Sigmoid colon (tissue), 7 donors: ENCODE measurements around the gene TPGS1. TPM values are rescaled to one million over a fixed set of nuclear protein-coding genes. Genes with fewer than 3 reads are reported as not detected.

ENCODE experiments used
- DNase-seq: peaks from one replicate; pipeline ENCODE4 v3.0.0-alpha.2; 2019
- H3K27ac ChIP-seq, 4 donors: fragments of 200-600 bp; sonication (generic); one replicate each; pipeline ENCODE4 v1.5.1; 2016 to 2019; ENCODE audit warnings: mild to moderate bottlenecking in 1 of 4
- H3K27me3 ChIP-seq, 3 donors: fragments of 200-600 bp; sonication (generic); one replicate each; pipeline ENCODE4 v1.5.1; 2019; ENCODE audit warnings: mild to moderate bottlenecking in 1 of 3
- H3K36me3 ChIP-seq, 4 donors: fragments of 200-600 bp; sonication (generic); one replicate each; pipeline ENCODE4 v1.5.1; 2016 to 2019
- H3K4me1 ChIP-seq, 4 donors: fragments of 200-600 bp; sonication (generic); one replicate each; pipeline ENCODE4 v1.5.1; 2017 to 2019
- H3K4me3 ChIP-seq, 4 donors: fragments of 200-600 bp; sonication (generic); one replicate each; pipeline ENCODE4 v1.5.1; 2017 to 2019; ENCODE audit warnings: mild to moderate bottlenecking in 2 of 4, moderate library complexity in 1 of 4
- H3K9me3 ChIP-seq, 4 donors: fragments of 200-600 bp in 3 of 4; sonication (generic) in 3 of 4; one replicate each; pipeline versions ENCODE4 v1.5.1 to v1.6.1; 2013 to 2019
- CTCF ChIP-seq, 4 experiments: fragments of 450-650 bp in 3 of 4; fragments of 200-600 bp in 1 of 4; IDR thresholded peaks; one replicate each; pipeline ENCODE4 v1.5.1; 2016 to 2019; ENCODE audit warnings: antibody characterized with exemption in 4 of 4, mild to moderate bottlenecking in 3 of 4, moderate library complexity in 2 of 4
- EP300 ChIP-seq, 4 donors: sonication (generic); formaldehyde crosslinking; IDR thresholded peaks; one replicate each; pipeline ENCODE4 v1.6.1; 2017; ENCODE audit warnings: antibody characterized with exemption in 4 of 4
- POLR2A ChIP-seq, 2 donors: fragments of 450-650 bp; IDR thresholded peaks; one replicate each; pipeline ENCODE4 v1.6.1; 2016; ENCODE audit warnings: antibody characterized with exemption in 2 of 2, mild to moderate bottlenecking in 2 of 2, moderate library complexity in 2 of 2
- POLR2AphosphoS5 ChIP-seq, 4 donors: sonication (generic); formaldehyde crosslinking; IDR thresholded peaks; one replicate each; pipeline ENCODE4 v1.6.1; 2017; ENCODE audit warnings: antibody characterized with exemption in 4 of 4
- WGBS, 2 donors: extraction: QIAGEN DNeasy Blood & Tissue Kit; methylation state at CpG; one replicate each; pipeline ENCODE4 v1.1.7; 2013; 5-methylcytosine and 5-hydroxymethylcytosine counted together
- intact Hi-C: fragments of 100-400 bp; cut with DNase I; formaldehyde crosslinking; loops from one replicate; pipeline ENCODE4 v1.15.1; 2023
- polyA plus RNA-seq, 3 donors: library from polyadenylated mRNA; stranded (reverse); fragments of 200-250 nt; gene quantifications; one replicate each; pipeline ENCODE4 v1.2.3, GENCODE V29; 2013
- total RNA-seq, 4 donors: library from RNA; depleted of rRNA; stranded (reverse); fragments of >200 nt; gene quantifications; one replicate each; pipeline ENCODE4 v1.1.0, GENCODE V29; 2016
- donor health status: healthy with polysubstance abuse.
- donor health status: Bipolar disorder and iron deficiency.
- donor health status: healthy.

TPGS1 gene
- total and polyA plus RNA-seq, 7 donors, result 14.3 to 78.8 (median 36.3) TPM

GRCh38 chr19:517721-518597 lies 10.7 kb downstream of the TPGS1 start:
- TF ChIP-seq CTCF (IDR thresholded peaks at IDR 0.05), result no peak
- DNase-seq, result peak; percentile 71
- 38 to 61% methylated on average over 10 of the region's 10 CpGs for WGBS, 2 donors
- Histone ChIP-seq H3K36me3 (peaks cover 0 to 10% (median 0%) of the 10 kb centered on the region in 4 donors), H3K27ac (no peak overlapping the region), H3K9me3 (no peaks in the 10 kb centered on the region), H3K4me1 (peaks cover 0 to 6% (median 3%) of the 10 kb centered on the region in 4 donors), H3K4me3 (no peak overlapping the region), H3K27me3 (no peaks in the 10 kb centered on the region)
- intact Hi-C loops, result no loop called here

- peaks cover 0 to 10% (median 0%) of the 10 kb centered on the region in 4 donors for H3K36me3 ChIP-seq
- no peaks in the 10 kb centered on the region for H3K9me3 ChIP-seq
- peak; percentile 62 for DNase-seq
- H3K27me3 ChIP-seq, result no peaks in the 10 kb centered on the region
- intact Hi-C loops, result no loop called here
- WGBS, 2 donors, result 17 to 23% methylated on average over 58 of the region's 58 CpGs
- TF ChIP-seq POLR2A (IDR thresholded peaks at IDR 0.05) (no peak), POLR2AphosphoS5 (IDR thresholded peaks at IDR 0.05) (no peak), EP300 (IDR thresholded peaks at IDR 0.05) (no peak), CTCF (IDR thresholded peaks at IDR 0.05) (no peak)
- H3K4me3 ChIP-seq, result no peak overlapping the region
- peaks cover 0 to 6% (median 0%) of the 10 kb centered on the region in 4 donors for H3K4me1 ChIP-seq
- no peak overlapping the region for H3K27ac ChIP-seq
Observed at GRCh38 chr19:518598-519231, 11.4 kb downstream of the TPGS1 start.

- intact Hi-C loops, result no loop called here
- Histone ChIP-seq H3K4me3 (no peak overlapping the region), H3K9me3 (no peaks in the 10 kb centered on the region), H3K4me1 (peaks cover 0 to 6% (median 0%) of the 10 kb centered on the region in 4 donors), H3K27ac (no peak overlapping the region), H3K36me3 (peaks cover 0 to 10% (median 0%) of the 10 kb centered on the region in 4 donors), H3K27me3 (no peaks in the 10 kb centered on the region)
- 84 to 86% methylated on average over 45 of the region's 45 CpGs for WGBS, 2 donors
- DNase-seq, result no peak
- TF ChIP-seq CTCF (IDR thresholded peaks at IDR 0.05) (no peak), POLR2AphosphoS5 (IDR thresholded peaks at IDR 0.05) (no peak), EP300 (IDR thresholded peaks at IDR 0.05) (no peak), POLR2A (IDR thresholded peaks at IDR 0.05) (no peak)
Observed at GRCh38 chr19:519449-519865, 12.2 kb downstream of the TPGS1 start.

- peaks cover 0 to 6% (median 0%) of the 10 kb centered on the region in 4 donors for H3K4me1 ChIP-seq
- peaks cover 0 to 17% (median 6%) of the 10 kb centered on the region in 3 donors for H3K27me3 ChIP-seq
- TF ChIP-seq CTCF (IDR thresholded peaks at IDR 0.05), result no peak
- no peak for TF ChIP-seq POLR2A (IDR thresholded peaks at IDR 0.05)
- TF ChIP-seq POLR2AphosphoS5 (IDR thresholded peaks at IDR 0.05), result no peak
- TF ChIP-seq EP300 (IDR thresholded peaks at IDR 0.05), result no peak
- H3K36me3 ChIP-seq, result peaks cover 0 to 10% (median 0%) of the 10 kb centered on the region in 4 donors
- no peak overlapping the region for H3K27ac ChIP-seq
- intact Hi-C loops, result no loop called here
- no peaks in the 10 kb centered on the region for H3K9me3 ChIP-seq
- DNase-seq, result no peak
- no peak overlapping the region for H3K4me3 ChIP-seq
- WGBS, 2 donors, result 95 to 97% methylated on average over 12 of the region's 12 CpGs
Observed at GRCh38 chr19:522726-523125, 15.4 kb downstream of the TPGS1 start.
